GM20000 (cell line): ENCODE results near the gene NIT1.
A peak's percentile ranks its signal among the peaks of the same experiment; 100 is the strongest.

Experiments
- DNase-seq: peaks from one replicate; pipeline ENCODE4 v3.0.0; 2012; ENCODE audit warnings: low spot score
- CTCF ChIP-seq: IDR thresholded peaks from 2 replicates; pipeline ENCODE4 v1.5.1; 2012; ENCODE audit warnings: mild to moderate bottlenecking, control low read depth; ENCODE audit errors: extremely low read depth, missing control alignments

The NIT1 gene

GRCh38 chr1:161138431-161138830 lies 20.5 kb downstream of the NIT1 start:
- no peak for DNase-seq
- no peak for TF ChIP-seq CTCF

- no peak for TF ChIP-seq CTCF
- peak; percentile 69 for DNase-seq
Measured at GRCh38 chr1:161139766-161140165, 21.9 kb downstream of the NIT1 start.

- TF ChIP-seq CTCF: no peak
- DNase-seq: no peak
Measured at GRCh38 chr1:161140755-161141400, 23.0 kb downstream of the NIT1 start.

- TF ChIP-seq CTCF: no peak
- DNase-seq: no peak
Measured at GRCh38 chr1:161145832-161146231, 27.9 kb downstream of the NIT1 start.

- DNase-seq: no peak
- no peak for TF ChIP-seq CTCF
Measured at GRCh38 chr1:161153176-161153575, 35.3 kb downstream of the NIT1 start.

- DNase-seq: peak; percentile 88
- TF ChIP-seq CTCF: no peak
Measured at GRCh38 chr1:161153682-161154337, 35.9 kb downstream of the NIT1 start, which contains the start of gene UFC1. Gene UFC1, plus strand, starts transcription at chr1:161153978. Its CDS starts 20 bp downstream, at chr1:161153998.

GRCh38 chr1:161157867-161158266 lies 40.0 kb downstream of the NIT1 start:
- DNase-seq: no peak

More at GRCh38 chr1:161157867-161158266, 40.0 kb downstream of the NIT1 start:
- no peak for TF ChIP-seq CTCF
